Psoas muscle (tissue), 8 donors: ENCODE measurements around the gene USP10. TPM values are rescaled to one million over a fixed set of nuclear protein-coding genes. Genes with fewer than 3 reads are reported as not detected.
A peak's percentile ranks its signal among the peaks of the same experiment; 100 is the strongest.

ENCODE experiments used
- ATAC-seq, 4 donors: fragments of 200-7000 bp; cut with Tn5 transposase; one replicate each; pipeline ENCODE4 v1.9.1; 2020; ENCODE audit warnings: moderate library complexity in 3 of 4, mild to moderate bottlenecking in 2 of 4
- DNase-seq, 2 donors: peaks; one replicate each; pipeline ENCODE4 v3.0.0-alpha.2; 2020
- H3K27ac ChIP-seq: fragments of 200-600 bp; one replicate; pipeline ENCODE4 v1.8.0; 2022
- H3K27me3 ChIP-seq, 3 donors: fragments of 200-600 bp in 1 of 3; one replicate each; pipeline versions ENCODE4 v1.6.1 to v1.8.0; 2013 to 2022; ENCODE audit warnings: low read length in 2 of 3, mild to moderate bottlenecking in 2 of 3, moderate library complexity in 1 of 3; ENCODE audit not compliant: insufficient read depth in 3 of 3
- H3K36me3 ChIP-seq, 2 donors: fragments of 200-600 bp in 1 of 2; one replicate each; pipeline versions ENCODE4 v1.6.1 to v1.8.0; 2013 to 2022; ENCODE audit warnings: low read depth in 1 of 2, mild to moderate bottlenecking in 1 of 2, moderate library complexity in 1 of 2; ENCODE audit not compliant: insufficient read depth in 1 of 2
- H3K4me1 ChIP-seq: fragments of 200-600 bp; one replicate; pipeline ENCODE4 v1.8.0; 2022
- H3K4me3 ChIP-seq: fragments of 200-600 bp; one replicate; pipeline ENCODE4 v1.8.0; 2022; ENCODE audit warnings: mild to moderate bottlenecking
- H3K9me3 ChIP-seq: fragments of 200-600 bp; one replicate; pipeline ENCODE4 v1.8.0; 2022
- WGBS, 3 donors: extraction: QIAGEN DNeasy Blood & Tissue Kit; methylation state at CpG; one replicate each; pipeline versions ENCODE4 v1.1.6 to v1.1.7; 2013; 5-methylcytosine and 5-hydroxymethylcytosine counted together
- intact Hi-C, 2 donors: fragments of 100-400 bp; cut with DNase I; formaldehyde crosslinking; loops; one replicate each; pipeline versions ENCODE4 v1.11.0 to v1.14.2; 2022
- polyA plus RNA-seq, 3 donors: library from polyadenylated mRNA; stranded (reverse); fragments of 200-250 nt; gene quantifications; one replicate each; pipeline ENCODE4 v1.2.3, GENCODE V29; 2013
- total RNA-seq, 4 donors: library from RNA; stranded (reverse); fragmentation: NEBNext Ultra II Directional in 2 of 4; extraction: Animal tissue kit (Norgen Biotek cat#: 25700) in 2 of 4; gene quantifications; one replicate each; pipeline versions ENCODE4 v1.2.1 to v1.2.4, GENCODE V29; 2021 to 2023
- TF ChIP-seq, protein P1 (sequence below): fragments of 200-600 bp; IDR thresholded peaks from one replicate; pipeline ENCODE4 v1.8.0; 2022; ENCODE audit warnings: antibody characterized with exemption
- donor health status: healthy with polysubstance abuse.
- donor health status: DM: no; HTN: no; CAD: no; lungs with moderate emphysema.
- donor health status: Bipolar disorder and iron deficiency.
- donor health status: healthy.
- donor health status: DM: yes; HTN: yes; CAD: no.
- donor health status: DM: no; HTN: no; CAD: no.
- donor health status: DM: no; HTN: no; CAD: no.
- donor health status: DM: yes; HTN: yes; CAD: no.

USP10 gene
- total and polyA plus RNA-seq, 7 donors = 33.9 to 93.0 (median 69.2) TPM

DNA sequence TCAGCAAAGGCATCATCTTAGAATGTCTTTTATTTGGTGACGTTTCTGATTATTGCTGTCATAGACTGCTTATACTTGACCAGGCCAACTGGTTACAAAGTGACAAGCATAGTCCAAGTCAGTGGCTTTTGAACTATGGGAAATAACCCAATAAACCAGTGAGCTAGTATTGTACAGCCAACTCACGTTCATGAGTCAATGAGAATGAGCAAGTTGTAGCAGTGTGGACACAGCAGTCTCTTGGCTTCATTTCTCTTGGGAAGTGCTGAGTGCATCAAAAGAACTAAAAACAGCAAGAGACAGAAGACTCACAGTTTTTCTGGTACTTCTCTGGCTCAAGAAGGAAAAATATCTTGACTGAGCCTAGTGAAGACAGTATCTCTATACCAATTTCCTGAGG lies 83.0 kb downstream of the USP10 start:
- 45 to 69% (median 45%) methylated on average over 2 of the region's 2 CpGs for WGBS, 3 donors
- no peaks in the 10 kb centered on the region for H3K9me3 ChIP-seq

DNA sequence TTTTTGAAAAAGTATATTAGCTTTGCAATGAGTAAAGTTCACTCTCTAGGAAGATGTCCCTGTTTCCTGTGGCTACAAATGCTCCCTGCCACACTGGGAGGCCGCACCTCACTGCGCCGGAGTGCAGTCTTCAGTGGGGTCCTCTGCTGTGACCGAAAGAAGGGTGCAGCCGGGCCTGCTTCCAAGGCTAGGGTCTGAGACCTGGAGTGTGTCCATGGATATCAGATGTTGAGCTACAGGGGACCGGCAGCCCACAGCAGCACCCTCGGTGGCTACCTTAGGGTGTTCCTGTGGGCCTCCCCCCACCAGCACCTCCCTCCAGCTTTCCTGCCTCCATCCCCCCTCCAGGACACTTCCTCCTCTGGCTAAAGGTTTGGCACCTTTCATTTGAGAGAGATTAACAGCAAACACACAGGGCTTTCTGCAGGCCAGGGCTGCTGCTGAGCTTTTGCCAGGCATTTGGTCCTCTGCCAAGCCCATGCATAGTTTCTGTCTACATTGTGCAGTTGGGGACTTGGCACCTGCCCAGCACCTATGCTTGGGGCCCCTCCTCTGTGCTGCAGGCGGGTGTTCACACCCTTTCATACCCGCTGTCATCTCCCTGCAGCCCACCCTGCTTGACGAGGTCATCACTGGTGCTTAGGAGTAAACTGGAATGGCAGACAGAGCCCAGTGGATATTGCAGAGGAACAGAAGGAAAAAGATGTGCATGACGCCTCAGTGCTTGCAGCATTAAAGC lies 86.2 kb downstream of the USP10 start:
- TF ChIP-seq, protein P1, sequence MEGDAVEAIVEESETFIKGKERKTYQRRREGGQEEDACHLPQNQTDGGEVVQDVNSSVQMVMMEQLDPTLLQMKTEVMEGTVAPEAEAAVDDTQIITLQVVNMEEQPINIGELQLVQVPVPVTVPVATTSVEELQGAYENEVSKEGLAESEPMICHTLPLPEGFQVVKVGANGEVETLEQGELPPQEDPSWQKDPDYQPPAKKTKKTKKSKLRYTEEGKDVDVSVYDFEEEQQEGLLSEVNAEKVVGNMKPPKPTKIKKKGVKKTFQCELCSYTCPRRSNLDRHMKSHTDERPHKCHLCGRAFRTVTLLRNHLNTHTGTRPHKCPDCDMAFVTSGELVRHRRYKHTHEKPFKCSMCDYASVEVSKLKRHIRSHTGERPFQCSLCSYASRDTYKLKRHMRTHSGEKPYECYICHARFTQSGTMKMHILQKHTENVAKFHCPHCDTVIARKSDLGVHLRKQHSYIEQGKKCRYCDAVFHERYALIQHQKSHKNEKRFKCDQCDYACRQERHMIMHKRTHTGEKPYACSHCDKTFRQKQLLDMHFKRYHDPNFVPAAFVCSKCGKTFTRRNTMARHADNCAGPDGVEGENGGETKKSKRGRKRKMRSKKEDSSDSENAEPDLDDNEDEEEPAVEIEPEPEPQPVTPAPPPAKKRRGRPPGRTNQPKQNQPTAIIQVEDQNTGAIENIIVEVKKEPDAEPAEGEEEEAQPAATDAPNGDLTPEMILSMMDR = no peak
- intact Hi-C loops = no loop called here
- Histone ChIP-seq H3K36me3 (no peaks in the 10 kb centered on the region), H3K4me1 (no peaks in the 10 kb centered on the region), H3K27ac (no peak overlapping the region), H3K9me3 (no peaks in the 10 kb centered on the region), H3K4me3 (no peak overlapping the region), H3K27me3 (no peaks in the 10 kb centered on the region)
- WGBS, 3 donors = 68 to 80% (median 73%) methylated on average over 11 of the region's 11 CpGs
- DNase-seq (no peak), ATAC-seq (peak in 1 of 4 donors; percentile 9)

More for the DNA sequence above, 83.0 kb downstream of the USP10 start:
- no peaks in the 10 kb centered on the region for H3K4me1 ChIP-seq
- peaks cover 0 to 26% of the 10 kb centered on the region in 2 donors for H3K36me3 ChIP-seq
- ATAC-seq (peak in 3 of 4 donors; percentile 71 to 79 (median 78)), DNase-seq (no peak)
- intact Hi-C loops = no loop called here
- TF ChIP-seq, protein P1 = no peak
- no peaks in the 10 kb centered on the region for H3K27me3 ChIP-seq
- no peak overlapping the region for H3K4me3 ChIP-seq
- H3K27ac ChIP-seq = no peak overlapping the region

DNA sequence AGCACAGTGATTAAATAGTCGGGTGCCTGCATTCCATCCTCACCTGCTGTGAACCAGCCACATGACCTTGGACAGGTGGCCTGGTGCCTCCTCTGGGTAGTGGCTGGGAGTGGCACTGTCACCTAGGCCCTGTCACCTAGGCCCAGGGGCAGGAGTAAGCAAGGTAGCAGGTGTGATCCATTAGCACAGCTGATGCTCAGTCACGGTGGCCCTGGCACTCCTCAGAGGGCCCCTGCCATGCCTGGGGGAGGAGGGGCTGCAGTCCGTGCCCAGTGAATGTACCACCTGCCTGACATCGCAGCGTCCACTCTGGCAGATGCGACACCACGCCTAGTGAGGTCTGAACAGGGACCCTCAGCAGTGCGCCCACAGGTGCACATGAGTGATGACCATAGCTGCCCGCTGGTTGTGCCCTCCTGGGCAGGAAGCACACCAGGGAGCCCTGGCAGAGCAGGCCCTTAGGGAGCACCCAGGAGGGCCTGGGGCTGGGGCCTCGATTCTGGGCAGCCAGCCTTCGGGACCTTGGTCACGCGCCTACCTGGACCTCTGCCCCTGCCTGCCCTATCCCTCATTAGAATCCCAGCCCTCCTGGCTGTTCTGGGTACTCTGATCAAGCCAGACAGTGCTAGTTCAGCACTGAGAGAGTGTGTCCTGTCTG lies 86.9 kb downstream of the USP10 start:
- Histone ChIP-seq H3K36me3 (no peaks in the 10 kb centered on the region), H3K27me3 (no peaks in the 10 kb centered on the region), H3K27ac (no peak overlapping the region), H3K4me3 (no peak overlapping the region), H3K4me1 (no peaks in the 10 kb centered on the region), H3K9me3 (no peaks in the 10 kb centered on the region)
- no peak for ATAC-seq
- 66 to 78% (median 74%) methylated on average over 13 of the region's 13 CpGs for WGBS, 3 donors
- TF ChIP-seq, protein P1 = no peak
- no peak for DNase-seq
- intact Hi-C loops = no loop called here

DNA sequence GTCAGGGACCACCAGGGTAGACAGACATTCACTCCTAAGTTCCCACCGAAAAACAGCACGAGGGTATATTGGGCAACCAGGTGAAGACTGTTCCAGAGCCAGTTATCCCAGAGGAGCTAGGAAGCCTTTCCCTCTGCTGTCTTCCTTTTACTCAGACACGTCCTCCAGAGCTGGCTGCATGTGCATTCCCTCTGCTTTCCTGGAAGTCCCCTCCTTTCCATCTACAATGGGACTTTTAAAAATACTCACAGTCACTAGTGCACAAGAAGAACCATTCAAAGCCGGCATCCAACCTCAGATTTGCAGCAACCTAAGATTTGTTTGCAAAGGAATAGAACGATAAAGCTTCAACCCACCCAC lies 87.4 kb downstream of the USP10 start:
- Histone ChIP-seq H3K36me3 (no peaks in the 10 kb centered on the region), H3K9me3 (no peaks in the 10 kb centered on the region), H3K4me3 (no peak overlapping the region), H3K27me3 (no peaks in the 10 kb centered on the region), H3K27ac (no peak overlapping the region), H3K4me1 (no peaks in the 10 kb centered on the region)
- TF ChIP-seq, protein P1 = no peak
- intact Hi-C loops = no loop called here
- DNase-seq (no peak), ATAC-seq (no peak)
- WGBS, 3 donors = 67 to 74% (median 72%) methylated on average over 5 of the region's 5 CpGs
